ENCODE results near the gene SPECC1L. TPM values are rescaled to one million over a fixed set of nuclear protein-coding genes. Genes with fewer than 3 reads are reported as not detected.
"Not testable (repeated sequence)": the region's sequence is repeated elsewhere in the genome, so short reads cannot be mapped to it uniquely, and the experiment has no call there.

SPECC1L gene
- total RNA-seq, 1 donor from 2014 or later, result 79.5 TPM

DNA sequence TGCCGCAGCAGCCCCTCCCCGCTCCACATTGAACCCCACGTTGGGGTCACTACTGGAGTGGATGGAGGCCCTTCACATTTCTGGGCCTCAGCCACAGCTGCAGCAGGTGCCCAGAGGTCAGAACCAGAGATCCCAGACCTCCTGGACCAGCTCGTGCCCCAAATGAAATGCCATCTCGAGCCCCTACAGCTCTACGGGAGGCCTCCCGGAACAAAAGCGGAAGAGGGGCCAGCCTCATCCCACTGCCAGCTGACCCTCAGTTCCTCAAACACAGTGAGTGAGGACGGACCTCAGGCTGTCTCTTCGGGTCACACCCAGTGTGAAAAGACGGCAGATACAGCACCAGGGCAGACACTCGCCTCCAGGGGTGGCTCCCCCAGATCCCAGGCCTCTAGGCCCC is 17.5 kb upstream of the SPECC1L start:
- not testable (repeated sequence) for H3K36me3 Mint-ChIP-seq (ENCODE audit: unreplicated experiment); H3K9me3 Mint-ChIP-seq (ENCODE audit: unreplicated experiment); H3K4me3 Mint-ChIP-seq (ENCODE audit: unreplicated experiment); H3K27ac Mint-ChIP-seq (ENCODE audit: unreplicated experiment); DNase-seq (ENCODE audit: extremely low spot score, unreplicated experiment); H3K4me1 Mint-ChIP-seq (ENCODE audit: unreplicated experiment); H3K27me3 Mint-ChIP-seq (ENCODE audit: unreplicated experiment)

DNA sequence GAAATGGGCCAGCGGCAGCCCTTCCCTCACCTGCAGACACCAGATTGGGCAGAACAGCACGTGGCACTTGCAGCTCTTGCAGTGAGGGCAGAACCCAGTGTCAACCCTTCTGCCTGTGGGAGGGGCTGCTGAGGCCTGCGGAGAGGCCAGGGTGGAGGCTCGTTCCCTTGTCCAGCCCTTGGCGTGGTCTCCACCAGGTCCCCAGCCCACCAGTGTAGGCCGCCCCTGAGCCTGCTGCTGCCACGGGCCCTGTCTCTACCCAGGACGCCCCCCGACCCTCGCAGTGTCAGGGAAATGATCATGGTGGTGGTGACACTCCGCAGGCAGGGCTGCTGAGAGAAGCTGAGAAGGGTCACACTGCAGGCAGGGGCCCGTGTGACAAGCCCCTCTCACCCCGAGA is 14.5 kb upstream of the SPECC1L start:
- H3K27me3 Mint-ChIP-seq (ENCODE audit: unreplicated experiment); H3K36me3 Mint-ChIP-seq (ENCODE audit: unreplicated experiment); H3K27ac Mint-ChIP-seq (ENCODE audit: unreplicated experiment): not testable (repeated sequence)

DNA sequence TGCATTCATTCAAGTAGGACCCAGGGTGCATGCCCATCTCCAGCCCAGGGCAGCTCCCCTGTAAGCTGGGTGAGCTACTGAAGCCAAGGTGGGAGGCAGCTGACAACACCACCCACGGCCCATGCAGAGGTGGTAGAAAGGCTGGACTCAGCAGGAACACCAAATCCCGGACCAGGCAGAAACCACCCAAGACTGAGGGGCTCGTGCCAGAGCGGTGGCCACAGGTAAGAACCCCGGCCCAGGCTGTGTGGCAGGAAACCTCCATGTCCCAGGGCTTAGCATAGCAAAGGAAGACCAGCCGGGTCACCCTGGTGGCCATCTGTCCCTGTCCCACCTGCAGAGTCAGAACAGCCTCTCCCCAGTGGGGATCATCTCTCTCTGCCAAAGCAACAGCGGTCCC is 13.9 kb upstream of the SPECC1L start:
- H3K36me3 Mint-ChIP-seq (ENCODE audit: unreplicated experiment); H3K4me3 Mint-ChIP-seq (ENCODE audit: unreplicated experiment); DNase-seq (ENCODE audit: extremely low spot score, unreplicated experiment): not testable (repeated sequence)

More for the DNA sequence above, 14.5 kb upstream of the SPECC1L start:
- H3K4me3 Mint-ChIP-seq (ENCODE audit: unreplicated experiment); H3K9me3 Mint-ChIP-seq (ENCODE audit: unreplicated experiment); H3K4me1 Mint-ChIP-seq (ENCODE audit: unreplicated experiment): not testable (repeated sequence)
- peak; percentile 67 for DNase-seq (ENCODE audit: extremely low spot score, unreplicated experiment)

DNA sequence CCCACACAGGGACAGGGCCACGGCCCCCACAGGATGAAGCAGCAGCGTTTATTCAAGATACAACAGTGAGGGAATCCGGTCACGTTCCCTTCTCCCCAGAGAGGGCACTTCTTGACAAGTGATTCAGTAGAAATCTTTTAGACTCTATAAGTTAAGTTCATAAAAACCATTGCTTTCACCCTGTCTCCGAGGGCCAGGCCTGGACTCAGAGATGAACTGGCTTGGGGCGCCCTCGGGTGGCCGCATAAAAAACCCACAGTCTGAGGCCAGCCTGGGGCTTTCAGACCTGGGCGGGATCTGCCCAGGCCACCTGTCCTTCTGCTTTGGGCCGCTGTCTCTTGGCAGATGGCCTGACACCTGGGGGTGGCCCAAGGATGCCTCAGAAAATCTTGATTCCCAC is 11.2 kb upstream of the SPECC1L start:
- H3K27ac Mint-ChIP-seq (ENCODE audit: unreplicated experiment), result peak overlapping the region; percentile 34
- peak; percentile 92 for DNase-seq (ENCODE audit: extremely low spot score, unreplicated experiment)
- not testable (repeated sequence) for H3K9me3 Mint-ChIP-seq (ENCODE audit: unreplicated experiment)

More for the DNA sequence above, 13.9 kb upstream of the SPECC1L start:
- H3K4me1 Mint-ChIP-seq (ENCODE audit: unreplicated experiment); H3K27me3 Mint-ChIP-seq (ENCODE audit: unreplicated experiment); H3K9me3 Mint-ChIP-seq (ENCODE audit: unreplicated experiment); H3K27ac Mint-ChIP-seq (ENCODE audit: unreplicated experiment): not testable (repeated sequence)

DNA sequence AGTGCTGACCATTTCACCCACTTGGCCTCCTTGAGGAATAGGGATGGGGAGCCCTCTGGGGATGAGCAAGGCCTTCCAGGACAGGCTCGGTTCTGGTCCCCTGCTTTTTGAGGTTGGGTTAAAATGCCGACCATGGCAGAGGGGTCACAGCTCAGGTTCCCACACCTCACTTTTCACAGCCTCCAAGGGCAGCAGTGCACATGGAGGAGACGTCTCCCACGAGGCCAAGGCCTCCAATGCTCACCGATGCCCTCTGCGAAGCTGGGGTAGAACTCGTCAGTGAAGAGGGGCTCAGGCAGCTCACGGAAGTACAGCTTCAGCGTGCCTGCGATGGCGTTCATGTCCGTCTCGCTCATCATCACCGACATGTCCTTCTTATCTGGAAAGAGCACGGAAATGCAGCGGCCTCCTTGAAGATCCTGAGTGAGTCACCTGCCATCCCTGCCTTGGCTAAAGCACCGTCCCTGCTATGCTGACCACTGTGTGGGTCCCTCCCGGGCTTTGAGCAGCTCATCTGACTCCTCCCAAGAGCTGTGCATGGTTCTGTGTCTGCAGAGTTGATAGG is 8.4 kb upstream of the SPECC1L start:
- H3K4me1 Mint-ChIP-seq (ENCODE audit: unreplicated experiment); H3K36me3 Mint-ChIP-seq (ENCODE audit: unreplicated experiment); H3K4me3 Mint-ChIP-seq (ENCODE audit: unreplicated experiment); H3K9me3 Mint-ChIP-seq (ENCODE audit: unreplicated experiment); H3K27me3 Mint-ChIP-seq (ENCODE audit: unreplicated experiment); DNase-seq (ENCODE audit: extremely low spot score, unreplicated experiment); H3K27ac Mint-ChIP-seq (ENCODE audit: unreplicated experiment): not testable (repeated sequence)

More for the DNA sequence above, 11.2 kb upstream of the SPECC1L start:
- not testable (repeated sequence) for H3K4me3 Mint-ChIP-seq (ENCODE audit: unreplicated experiment); H3K4me1 Mint-ChIP-seq (ENCODE audit: unreplicated experiment); H3K36me3 Mint-ChIP-seq (ENCODE audit: unreplicated experiment); H3K27me3 Mint-ChIP-seq (ENCODE audit: unreplicated experiment)
- TF ChIP-seq, protein P1, sequence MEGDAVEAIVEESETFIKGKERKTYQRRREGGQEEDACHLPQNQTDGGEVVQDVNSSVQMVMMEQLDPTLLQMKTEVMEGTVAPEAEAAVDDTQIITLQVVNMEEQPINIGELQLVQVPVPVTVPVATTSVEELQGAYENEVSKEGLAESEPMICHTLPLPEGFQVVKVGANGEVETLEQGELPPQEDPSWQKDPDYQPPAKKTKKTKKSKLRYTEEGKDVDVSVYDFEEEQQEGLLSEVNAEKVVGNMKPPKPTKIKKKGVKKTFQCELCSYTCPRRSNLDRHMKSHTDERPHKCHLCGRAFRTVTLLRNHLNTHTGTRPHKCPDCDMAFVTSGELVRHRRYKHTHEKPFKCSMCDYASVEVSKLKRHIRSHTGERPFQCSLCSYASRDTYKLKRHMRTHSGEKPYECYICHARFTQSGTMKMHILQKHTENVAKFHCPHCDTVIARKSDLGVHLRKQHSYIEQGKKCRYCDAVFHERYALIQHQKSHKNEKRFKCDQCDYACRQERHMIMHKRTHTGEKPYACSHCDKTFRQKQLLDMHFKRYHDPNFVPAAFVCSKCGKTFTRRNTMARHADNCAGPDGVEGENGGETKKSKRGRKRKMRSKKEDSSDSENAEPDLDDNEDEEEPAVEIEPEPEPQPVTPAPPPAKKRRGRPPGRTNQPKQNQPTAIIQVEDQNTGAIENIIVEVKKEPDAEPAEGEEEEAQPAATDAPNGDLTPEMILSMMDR (IDR thresholded peaks at IDR 0.05), result peak; percentile 68

DNA sequence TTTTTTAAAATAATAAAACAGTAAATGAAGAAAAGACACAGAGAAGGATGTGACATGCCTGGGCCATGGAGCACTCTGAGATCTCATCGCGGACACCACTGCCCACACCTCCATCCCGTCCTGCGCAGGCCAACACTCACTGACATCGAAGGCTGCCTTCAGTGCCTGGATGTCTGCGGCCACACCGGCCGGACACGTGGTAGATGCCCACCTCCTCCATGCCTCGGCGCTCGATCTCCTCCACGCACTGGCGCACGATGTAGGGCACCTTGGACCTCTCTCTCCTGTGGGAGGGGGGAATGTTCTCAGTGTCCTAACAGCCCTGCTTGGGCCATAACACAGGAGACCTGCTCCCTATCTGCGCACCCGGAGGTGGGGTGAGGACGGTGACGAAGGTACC is 7.2 kb upstream of the SPECC1L start:
- H3K27me3 Mint-ChIP-seq (ENCODE audit: unreplicated experiment); H3K27ac Mint-ChIP-seq (ENCODE audit: unreplicated experiment); H3K36me3 Mint-ChIP-seq (ENCODE audit: unreplicated experiment); H3K4me3 Mint-ChIP-seq (ENCODE audit: unreplicated experiment); H3K9me3 Mint-ChIP-seq (ENCODE audit: unreplicated experiment); DNase-seq (ENCODE audit: extremely low spot score, unreplicated experiment); H3K4me1 Mint-ChIP-seq (ENCODE audit: unreplicated experiment): not testable (repeated sequence)

DNA sequence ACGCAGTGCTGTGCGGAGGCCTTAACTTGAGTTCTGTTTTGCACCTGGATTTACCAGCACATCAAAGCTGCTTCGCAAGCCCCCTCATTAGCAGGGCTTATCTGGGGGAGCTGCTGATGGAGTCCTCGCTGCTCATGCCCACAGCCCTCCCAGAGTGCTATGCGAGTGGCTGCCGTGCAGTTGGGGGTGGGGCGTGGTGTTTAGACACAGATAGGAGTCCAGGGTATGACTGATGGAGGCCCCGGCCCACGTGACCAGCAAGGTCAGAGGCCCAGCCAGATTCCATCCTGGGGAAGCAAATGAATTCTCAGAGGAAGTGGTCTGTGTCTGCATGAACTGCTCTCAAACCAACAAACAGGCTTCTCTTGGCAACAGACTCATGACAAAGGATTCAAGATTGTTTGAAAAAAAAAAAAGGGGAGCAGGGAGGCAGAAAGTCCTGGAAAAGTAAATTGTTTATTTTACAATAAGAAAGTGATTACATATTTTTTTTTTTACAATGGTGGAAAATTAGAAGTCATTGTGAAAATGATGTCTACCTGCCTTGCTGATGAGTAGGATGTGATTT is 6.2 kb upstream of the SPECC1L start:
- not testable (repeated sequence) for H3K4me3 Mint-ChIP-seq (ENCODE audit: unreplicated experiment); H3K9me3 Mint-ChIP-seq (ENCODE audit: unreplicated experiment); H3K4me1 Mint-ChIP-seq (ENCODE audit: unreplicated experiment); H3K27me3 Mint-ChIP-seq (ENCODE audit: unreplicated experiment); DNase-seq (ENCODE audit: extremely low spot score, unreplicated experiment); H3K36me3 Mint-ChIP-seq (ENCODE audit: unreplicated experiment)
- peak overlapping the region; percentile 78 for H3K27ac Mint-ChIP-seq (ENCODE audit: unreplicated experiment)

DNA sequence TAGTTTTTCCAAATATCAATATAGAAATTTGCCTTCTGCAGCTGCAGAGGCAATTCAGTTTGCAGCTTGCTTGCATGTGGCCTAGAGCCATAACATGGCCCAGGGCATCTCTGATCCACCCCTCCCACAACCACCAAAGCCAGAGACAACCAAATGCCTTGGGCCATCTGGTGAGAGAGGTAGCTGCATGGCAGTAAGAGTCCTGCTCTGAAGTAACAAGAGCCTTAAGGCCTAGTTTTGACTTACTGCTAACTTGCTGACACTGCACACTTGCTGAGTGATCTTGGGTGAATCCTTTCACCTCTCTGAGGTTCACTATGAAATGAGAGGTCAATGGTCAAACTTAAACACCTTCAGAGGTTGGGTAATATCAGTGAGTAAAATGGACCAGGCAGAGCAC is 4.9 kb upstream of the SPECC1L start:
- Mint-ChIP-seq H3K4me3 (ENCODE audit: unreplicated experiment) (no peak overlapping the region), H3K27ac (ENCODE audit: unreplicated experiment) (no peak overlapping the region), H3K9me3 (ENCODE audit: unreplicated experiment) (no peaks in the 10 kb centered on the region), H3K27me3 (ENCODE audit: unreplicated experiment) (no peaks in the 10 kb centered on the region), H3K4me1 (ENCODE audit: unreplicated experiment) (peaks cover 11% of the 10 kb centered on the region), H3K36me3 (ENCODE audit: unreplicated experiment) (no peaks in the 10 kb centered on the region)
- TF ChIP-seq, protein P1 (IDR thresholded peaks at IDR 0.05), result no peak
- DNase-seq (ENCODE audit: extremely low spot score, unreplicated experiment), result no peak

DNA sequence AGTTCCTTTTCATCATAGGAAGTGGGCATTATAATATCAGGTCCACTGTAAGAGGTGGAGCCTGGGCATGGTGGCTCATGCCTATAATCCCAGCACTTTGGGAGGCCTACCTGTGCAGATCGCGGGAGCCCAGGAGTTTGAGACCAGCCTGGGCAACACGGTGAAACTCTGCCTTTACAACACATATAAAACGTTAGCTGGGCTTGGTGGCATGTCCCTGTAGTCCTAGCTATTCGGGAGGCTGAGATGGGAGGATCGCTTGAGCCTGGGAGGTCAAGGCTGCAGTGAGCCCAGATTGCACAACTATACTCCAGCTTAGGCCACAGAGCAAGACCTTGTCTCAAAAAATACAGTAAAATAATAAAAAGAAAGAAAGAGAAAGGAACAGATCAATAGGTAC is 4.1 kb upstream of the SPECC1L start:
- not testable (repeated sequence) for H3K27ac Mint-ChIP-seq (ENCODE audit: unreplicated experiment); H3K9me3 Mint-ChIP-seq (ENCODE audit: unreplicated experiment); H3K36me3 Mint-ChIP-seq (ENCODE audit: unreplicated experiment); DNase-seq (ENCODE audit: extremely low spot score, unreplicated experiment); H3K4me3 Mint-ChIP-seq (ENCODE audit: unreplicated experiment); H3K27me3 Mint-ChIP-seq (ENCODE audit: unreplicated experiment)
- H3K4me1 Mint-ChIP-seq (ENCODE audit: unreplicated experiment), result peaks cover 12% of the 10 kb centered on the region

Data from osteocyte (in vitro differentiated cells).